ENCODE results near the gene VWA5B1.

VWA5B1 gene

GRCh38 chr1:20402585-20403422 is 112.1 kb downstream of the VWA5B1 start:
- no peak overlapping the region for H3K27ac ChIP-seq
- TF ChIP-seq ZFX (IDR thresholded peaks at IDR 0.05) = no peak
- TF ChIP-seq, protein P1, sequence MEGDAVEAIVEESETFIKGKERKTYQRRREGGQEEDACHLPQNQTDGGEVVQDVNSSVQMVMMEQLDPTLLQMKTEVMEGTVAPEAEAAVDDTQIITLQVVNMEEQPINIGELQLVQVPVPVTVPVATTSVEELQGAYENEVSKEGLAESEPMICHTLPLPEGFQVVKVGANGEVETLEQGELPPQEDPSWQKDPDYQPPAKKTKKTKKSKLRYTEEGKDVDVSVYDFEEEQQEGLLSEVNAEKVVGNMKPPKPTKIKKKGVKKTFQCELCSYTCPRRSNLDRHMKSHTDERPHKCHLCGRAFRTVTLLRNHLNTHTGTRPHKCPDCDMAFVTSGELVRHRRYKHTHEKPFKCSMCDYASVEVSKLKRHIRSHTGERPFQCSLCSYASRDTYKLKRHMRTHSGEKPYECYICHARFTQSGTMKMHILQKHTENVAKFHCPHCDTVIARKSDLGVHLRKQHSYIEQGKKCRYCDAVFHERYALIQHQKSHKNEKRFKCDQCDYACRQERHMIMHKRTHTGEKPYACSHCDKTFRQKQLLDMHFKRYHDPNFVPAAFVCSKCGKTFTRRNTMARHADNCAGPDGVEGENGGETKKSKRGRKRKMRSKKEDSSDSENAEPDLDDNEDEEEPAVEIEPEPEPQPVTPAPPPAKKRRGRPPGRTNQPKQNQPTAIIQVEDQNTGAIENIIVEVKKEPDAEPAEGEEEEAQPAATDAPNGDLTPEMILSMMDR (conservative IDR thresholded peaks at IDR 0.05) = no peak

DNA sequence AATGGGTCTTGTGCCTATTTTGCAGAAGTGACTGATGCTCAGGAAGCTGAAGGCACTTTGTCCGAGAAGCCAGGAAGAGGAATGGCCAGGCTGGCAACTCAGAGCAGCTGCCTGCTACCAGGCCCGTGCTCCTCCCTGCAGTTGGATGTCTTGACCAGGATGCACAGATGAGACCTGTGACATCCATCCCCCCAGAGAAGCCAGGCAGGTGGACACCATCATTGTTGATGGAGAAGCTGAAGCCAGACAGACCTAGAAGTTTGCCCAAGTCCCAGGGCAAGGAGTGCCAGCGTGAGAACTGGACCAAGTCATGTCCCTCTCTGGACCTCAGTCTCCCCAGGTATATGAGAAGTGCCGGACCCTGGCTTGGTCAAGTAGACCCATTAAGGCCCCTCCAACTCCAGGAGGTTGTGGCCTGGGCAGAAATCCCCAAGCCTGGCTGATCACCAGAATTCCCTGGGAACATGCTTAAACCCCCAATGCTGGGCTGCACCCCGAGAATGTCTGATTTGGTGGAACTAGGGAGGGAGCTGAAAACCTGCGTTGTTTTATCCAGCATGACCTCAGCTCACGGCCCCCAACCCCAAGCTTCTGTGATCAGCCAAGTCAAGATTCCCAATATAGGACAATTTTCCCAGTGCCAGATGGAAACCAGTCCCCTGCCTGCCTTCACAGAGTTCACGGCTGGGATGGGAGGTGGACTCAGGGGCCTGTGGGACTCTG is 112.9 kb downstream of the VWA5B1 start:
- no peak overlapping the region for H3K27ac ChIP-seq
- TF ChIP-seq, protein P1 (conservative IDR thresholded peaks at IDR 0.05) = no peak
- no peak for TF ChIP-seq ZFX (IDR thresholded peaks at IDR 0.05)

DNA sequence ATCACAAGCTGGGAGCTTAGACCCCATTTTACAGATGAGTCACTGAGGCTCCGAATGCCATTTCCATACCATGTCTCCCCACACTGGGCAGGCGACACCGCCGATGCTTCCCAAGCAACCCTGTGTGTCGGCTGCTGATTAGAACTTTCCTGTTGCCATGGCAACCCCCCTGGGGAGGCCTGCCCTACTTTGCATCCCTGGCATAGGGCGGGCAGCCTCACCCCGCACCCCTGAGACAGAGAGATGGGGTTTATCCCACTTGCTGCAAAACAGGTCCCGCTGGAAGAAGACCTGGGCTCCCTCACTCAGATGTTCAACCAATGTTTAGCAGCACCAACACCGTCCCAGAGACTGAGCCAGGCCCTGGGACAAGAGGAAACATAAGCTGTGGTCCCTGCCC is 113.8 kb downstream of the VWA5B1 start:
- TF ChIP-seq ZFX (IDR thresholded peaks at IDR 0.05) = no peak
- TF ChIP-seq, protein P1 (conservative IDR thresholded peaks at IDR 0.05) = no peak
- no peak overlapping the region for H3K27ac ChIP-seq
